ENCODE data around the gene DOLPP1. TPM values are rescaled to one million over a fixed set of nuclear protein-coding genes. Genes with fewer than 3 reads are reported as not detected.
A peak's percentile ranks its signal among the peaks of the same experiment; 100 is the strongest.
"Not testable (repeated sequence)": the region's sequence is repeated elsewhere in the genome, so short reads cannot be mapped to it uniquely, and the experiment has no call there.

Gene DOLPP1
- 10 to 100 TPM in 2 of 4 donors, 1 to 10 TPM in 2; 7.5 to 14.0 (median 10.7) TPM for total RNA-seq

GRCh38 chr9:129080601-129081387 lies at the start of gene DOLPP1:
Gene DOLPP1 (plus strand): TSS chr9:129081111. CDS start chr9:129081132, 21 bp downstream.
- H3K4me3 ChIP-seq (ENCODE audit: low read depth, poor library complexity, severe bottlenecking): peak within 1 kb of the TSS; percentile 54
- intact Hi-C loops (cut with DNase I; ENCODE audit: low total_unique reads): no loop called here
- TF ChIP-seq POLR2A (IDR thresholded peaks at IDR 0.05) (no peak), CTCF (IDR thresholded peaks at IDR 0.05) (peak in 1 of 3 donors; percentile 9)
- DNase-seq (ENCODE audit: low spot score in 2 of 2): peak; percentile 98 to 100
- 1% methylated on average over 17 to 59 of the region's 70 CpGs for WGBS, 2 donors

GRCh38 chr9:129031514-129031913 lies 49.4 kb upstream of the DOLPP1 start:
- intact Hi-C loops (cut with DNase I; ENCODE audit: low total_unique reads): no loop called here
- no peak for DNase-seq (ENCODE audit: low spot score in 2 of 2)
- TF ChIP-seq POLR2A (IDR thresholded peaks at IDR 0.05) (no peak), CTCF (IDR thresholded peaks at IDR 0.05) (no peak)
- WGBS, 2 donors: 61 to 69% methylated on average over 4 of the region's 4 CpGs
- H3K4me3 ChIP-seq (ENCODE audit: low read depth, poor library complexity, severe bottlenecking): no peak overlapping the region

GRCh38 chr9:129032541-129033159 lies 48.3 kb upstream of the DOLPP1 start:
- intact Hi-C loops (cut with DNase I; ENCODE audit: low total_unique reads): no loop called here
- WGBS, 2 donors: 79 to 82% methylated on average over 10 to 12 of the region's 12 CpGs

GRCh38 chr9:129033216-129033615 lies 47.7 kb upstream of the DOLPP1 start:
- TF ChIP-seq POLR2A (IDR thresholded peaks at IDR 0.05) (no peak), CTCF (IDR thresholded peaks at IDR 0.05) (no peak)
- no peak overlapping the region for H3K4me3 ChIP-seq (ENCODE audit: low read depth, poor library complexity, severe bottlenecking)
- DNase-seq (ENCODE audit: low spot score in 2 of 2): no peak
- WGBS, 2 donors: 95 to 96% methylated on average over 8 of the region's 8 CpGs
- intact Hi-C loops (cut with DNase I; ENCODE audit: low total_unique reads): no loop called here

More at GRCh38 chr9:129032541-129033159, 48.3 kb upstream of the DOLPP1 start:
- TF ChIP-seq POLR2A (IDR thresholded peaks at IDR 0.05) (no peak), CTCF (IDR thresholded peaks at IDR 0.05) (no peak)
- no peak for DNase-seq (ENCODE audit: low spot score in 2 of 2)
- H3K4me3 ChIP-seq (ENCODE audit: low read depth, poor library complexity, severe bottlenecking): no peak overlapping the region

GRCh38 chr9:129035838-129036237 lies 45.1 kb upstream of the DOLPP1 start:
- DNase-seq (ENCODE audit: low spot score in 2 of 2); H3K4me3 ChIP-seq (ENCODE audit: low read depth, poor library complexity, severe bottlenecking); intact Hi-C loops (cut with DNase I; ENCODE audit: low total_unique reads): not testable (repeated sequence)
- 46% methylated on average over 13 of the region's 13 CpGs for WGBS, 2 donors

GRCh38 chr9:129036241-129036922 lies 44.5 kb upstream of the DOLPP1 start, which contains the start of gene MIGA2:
Gene MIGA2 (plus strand): TSS chr9:129036626. CDS start chr9:129040595, 3,969 bp downstream.
- TF ChIP-seq POLR2A (IDR thresholded peaks at IDR 0.05) (no peak), CTCF (IDR thresholded peaks at IDR 0.05) (no peak)
- H3K4me3 ChIP-seq (ENCODE audit: low read depth, poor library complexity, severe bottlenecking): peak within 1 kb of the TSS; percentile 81
- peak; percentile 99 for DNase-seq (ENCODE audit: low spot score in 2 of 2)
- intact Hi-C loops (cut with DNase I; ENCODE audit: low total_unique reads): no loop called here
- 1% methylated on average over 38 to 42 of the region's 49 CpGs for WGBS, 2 donors

Data from lower leg skin (tissue), 4 donors.